Endothelial cell (in vitro differentiated cells): ENCODE measurements around the gene IDH3G. TPM values are rescaled to one million over a fixed set of nuclear protein-coding genes. Genes with fewer than 3 reads are reported as not detected.

Experiments
- DNase-seq: peaks from one replicate; pipeline ENCODE4 v3.0.0; 2021; ENCODE audit warnings: low spot score
- H3K27ac Mint-ChIP-seq: one replicate; pipeline ENCODE4 v1.8.0; 2021; ENCODE audit warnings: mixed read lengths, inconsistent platforms; ENCODE audit not compliant: unreplicated experiment
- H3K27me3 Mint-ChIP-seq: one replicate; pipeline ENCODE4 v1.8.0; 2021; ENCODE audit warnings: mild to moderate bottlenecking, moderate library complexity, mixed read lengths, inconsistent platforms; ENCODE audit not compliant: unreplicated experiment
- H3K36me3 Mint-ChIP-seq: one replicate; pipeline ENCODE4 v1.8.0; 2021; ENCODE audit warnings: mild to moderate bottlenecking, low read depth, mixed read lengths, inconsistent platforms; ENCODE audit not compliant: unreplicated experiment
- H3K4me1 Mint-ChIP-seq: one replicate; pipeline ENCODE4 v1.8.0; 2021; ENCODE audit warnings: mild to moderate bottlenecking, mixed read lengths, inconsistent platforms; ENCODE audit not compliant: unreplicated experiment
- H3K4me3 Mint-ChIP-seq: one replicate; pipeline ENCODE4 v1.8.0; 2021; ENCODE audit warnings: mild to moderate bottlenecking, mixed read lengths, inconsistent platforms; ENCODE audit not compliant: unreplicated experiment
- H3K9me3 Mint-ChIP-seq: one replicate; pipeline ENCODE4 v1.8.0; 2021; ENCODE audit warnings: mixed read lengths, inconsistent platforms; ENCODE audit not compliant: unreplicated experiment
- CTCF ChIP-seq: fragments of 200-600 bp; sonication (generic); IDR thresholded peaks from one replicate; pipeline ENCODE4 v1.5.0; 2021; ENCODE audit warnings: antibody characterized with exemption; ENCODE audit not compliant: unreplicated experiment
- total RNA-seq: library from RNA; stranded (reverse); fragmentation: NEBNext Ultra II Directional; extraction: Animal tissue kit (Norgen Biotek cat#: 25700); gene quantifications from one replicate; pipeline ENCODE4 v1.2.1, GENCODE V29; 2021; ENCODE audit not compliant: unreplicated experiment

Gene IDH3G
- total RNA-seq, 1 donor from 2014 or later: 43.3 TPM

GRCh38 chrX:153799326-153799725 lies 5.2 kb upstream of the IDH3G start:
- H3K4me1 Mint-ChIP-seq: no peaks in the 10 kb centered on the region
- no peak overlapping the region for H3K27ac Mint-ChIP-seq
- H3K9me3 Mint-ChIP-seq: no peaks in the 10 kb centered on the region
- no peak overlapping the region for H3K4me3 Mint-ChIP-seq
- peaks cover 2% of the 10 kb centered on the region for H3K27me3 Mint-ChIP-seq
- no peak for DNase-seq
- no peak for TF ChIP-seq CTCF
- no peaks in the 10 kb centered on the region for H3K36me3 Mint-ChIP-seq

- Mint-ChIP-seq H3K27me3 (peaks cover 3% of the 10 kb centered on the region), H3K4me1 (peaks cover 5% of the 10 kb centered on the region), H3K9me3 (no peaks in the 10 kb centered on the region), H3K36me3 (no peaks in the 10 kb centered on the region), H3K27ac (no peak overlapping the region), H3K4me3 (no peak overlapping the region)
- no peak for TF ChIP-seq CTCF
- DNase-seq: no peak
Measured at GRCh38 chrX:153797415-153798015, 3.3 kb upstream of the IDH3G start.

- H3K27me3 Mint-ChIP-seq: peaks cover 3% of the 10 kb centered on the region
- peaks cover 5% of the 10 kb centered on the region for H3K4me1 Mint-ChIP-seq
- peak overlapping the region; percentile 95 for H3K4me3 Mint-ChIP-seq
- no peak for TF ChIP-seq CTCF
- H3K27ac Mint-ChIP-seq: no peak overlapping the region
- DNase-seq: no peak
- H3K9me3 Mint-ChIP-seq: no peaks in the 10 kb centered on the region
- no peaks in the 10 kb centered on the region for H3K36me3 Mint-ChIP-seq
Measured at GRCh38 chrX:153794897-153795816, 982 bp upstream of the IDH3G start.

GRCh38 chrX:153793291-153793690 lies 884 bp downstream of the IDH3G start:
- DNase-seq: no peak
- H3K9me3 Mint-ChIP-seq: no peaks in the 10 kb centered on the region
- peak overlapping the region; percentile 81 for H3K27ac Mint-ChIP-seq
- no peak for TF ChIP-seq CTCF
- peaks cover 5% of the 10 kb centered on the region for H3K4me1 Mint-ChIP-seq
- H3K36me3 Mint-ChIP-seq: no peaks in the 10 kb centered on the region
- peak overlapping the region; percentile 92 for H3K4me3 Mint-ChIP-seq
- H3K27me3 Mint-ChIP-seq: peaks cover 3% of the 10 kb centered on the region

- no peak for DNase-seq
- H3K9me3 Mint-ChIP-seq: no peaks in the 10 kb centered on the region
- H3K27ac Mint-ChIP-seq: no peak overlapping the region
- H3K27me3 Mint-ChIP-seq: peaks cover 1% of the 10 kb centered on the region
- H3K4me1 Mint-ChIP-seq: peaks cover 5% of the 10 kb centered on the region
- no peaks in the 10 kb centered on the region for H3K36me3 Mint-ChIP-seq
- no peak for TF ChIP-seq CTCF
- H3K4me3 Mint-ChIP-seq: no peak overlapping the region
Measured at GRCh38 chrX:153792368-153792767, 1.8 kb downstream of the IDH3G start.
